Measurements from ENCODE around the gene NFIB. TPM values are rescaled to one million over a fixed set of nuclear protein-coding genes. Genes with fewer than 3 reads are reported as not detected.

The NFIB gene
- total RNA-seq, 1 experiment from 2014 or later = 12.5 TPM

DNA sequence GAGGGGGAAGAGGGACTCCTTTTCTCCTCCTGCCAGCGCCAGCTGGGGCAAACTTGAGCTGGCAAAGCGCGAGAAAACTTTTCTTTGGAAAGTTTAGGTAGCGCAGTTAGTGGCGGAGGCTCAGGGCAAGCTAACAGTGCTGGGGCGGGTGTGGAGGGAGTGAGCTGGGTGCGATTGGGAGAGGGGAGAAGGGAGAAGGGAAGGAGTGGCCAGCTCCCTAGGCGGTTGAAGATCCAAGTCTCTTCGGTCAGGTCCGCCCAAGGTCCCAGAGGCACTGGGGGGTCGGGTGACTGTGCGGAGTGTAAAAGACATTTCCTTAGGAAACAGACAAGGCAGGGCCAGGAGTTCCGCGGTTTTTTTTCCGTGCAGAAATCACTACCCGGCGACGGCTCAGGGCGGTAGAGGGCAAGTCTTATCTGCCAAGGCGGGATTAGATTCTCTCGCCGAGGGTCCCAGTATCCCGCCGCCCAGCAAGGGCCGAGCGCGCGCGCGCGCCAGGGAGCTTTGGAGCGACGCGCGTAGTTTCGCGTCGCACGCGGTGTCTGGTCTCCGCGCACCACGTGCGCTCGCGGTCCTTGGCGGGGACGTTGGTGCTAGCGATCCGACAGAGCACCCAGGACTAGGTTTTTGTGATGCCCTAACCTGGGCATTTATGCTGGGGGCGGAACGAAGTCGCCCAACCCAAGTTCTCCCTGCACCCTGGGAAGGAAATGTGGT lies 33.6 kb upstream of the NFIB start (continued):
- TF ChIP-seq FOXJ3 (CRISPR knock-in tag; IDR thresholded peaks at IDR 0.05; ENCODE audit: borderline replicate concordance) = no peak

DNA sequence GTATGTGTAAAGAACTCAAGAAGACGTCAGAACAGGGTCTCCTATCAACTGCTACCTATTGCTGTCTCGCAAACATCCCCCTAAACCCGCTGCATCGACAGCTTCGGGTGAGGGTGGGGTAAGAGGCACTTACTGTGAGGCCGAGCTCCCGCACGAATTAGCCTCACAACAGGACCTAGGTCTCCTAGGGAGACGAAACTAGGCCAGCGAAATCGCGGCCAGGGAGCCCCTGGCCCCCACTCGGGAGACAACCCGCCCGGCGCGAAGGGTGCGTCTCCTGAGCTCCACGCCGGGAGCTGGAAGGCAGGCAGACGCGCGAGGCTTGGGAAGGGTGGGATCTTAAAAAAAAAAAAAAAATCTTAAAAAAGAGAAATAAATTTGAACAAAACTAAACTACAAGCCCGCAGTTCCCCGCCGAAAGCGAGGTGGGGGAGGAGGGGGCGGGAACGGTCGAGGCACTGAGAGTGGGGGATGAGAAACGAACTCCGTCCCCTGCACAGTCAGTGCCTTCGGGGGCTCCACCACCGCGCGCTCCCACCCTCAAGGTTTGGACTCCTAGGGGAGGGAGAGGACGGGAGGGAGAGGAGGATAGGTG lies 33.0 kb upstream of the NFIB start:
- no peak for TF ChIP-seq TEAD4 (CRISPR knock-in tag; IDR thresholded peaks at IDR 0.05)
- TF ChIP-seq, protein P1, sequence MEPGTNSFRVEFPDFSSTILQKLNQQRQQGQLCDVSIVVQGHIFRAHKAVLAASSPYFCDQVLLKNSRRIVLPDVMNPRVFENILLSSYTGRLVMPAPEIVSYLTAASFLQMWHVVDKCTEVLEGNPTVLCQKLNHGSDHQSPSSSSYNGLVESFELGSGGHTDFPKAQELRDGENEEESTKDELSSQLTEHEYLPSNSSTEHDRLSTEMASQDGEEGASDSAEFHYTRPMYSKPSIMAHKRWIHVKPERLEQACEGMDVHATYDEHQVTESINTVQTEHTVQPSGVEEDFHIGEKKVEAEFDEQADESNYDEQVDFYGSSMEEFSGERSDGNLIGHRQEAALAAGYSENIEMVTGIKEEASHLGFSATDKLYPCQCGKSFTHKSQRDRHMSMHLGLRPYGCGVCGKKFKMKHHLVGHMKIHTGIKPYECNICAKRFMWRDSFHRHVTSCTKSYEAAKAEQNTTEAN (CRISPR knock-in tag; IDR thresholded peaks at IDR 0.05) = no peak
- no peak for TF ChIP-seq TEAD1 (CRISPR knock-in tag; IDR thresholded peaks at IDR 0.05)
- TF ChIP-seq, protein P2, sequence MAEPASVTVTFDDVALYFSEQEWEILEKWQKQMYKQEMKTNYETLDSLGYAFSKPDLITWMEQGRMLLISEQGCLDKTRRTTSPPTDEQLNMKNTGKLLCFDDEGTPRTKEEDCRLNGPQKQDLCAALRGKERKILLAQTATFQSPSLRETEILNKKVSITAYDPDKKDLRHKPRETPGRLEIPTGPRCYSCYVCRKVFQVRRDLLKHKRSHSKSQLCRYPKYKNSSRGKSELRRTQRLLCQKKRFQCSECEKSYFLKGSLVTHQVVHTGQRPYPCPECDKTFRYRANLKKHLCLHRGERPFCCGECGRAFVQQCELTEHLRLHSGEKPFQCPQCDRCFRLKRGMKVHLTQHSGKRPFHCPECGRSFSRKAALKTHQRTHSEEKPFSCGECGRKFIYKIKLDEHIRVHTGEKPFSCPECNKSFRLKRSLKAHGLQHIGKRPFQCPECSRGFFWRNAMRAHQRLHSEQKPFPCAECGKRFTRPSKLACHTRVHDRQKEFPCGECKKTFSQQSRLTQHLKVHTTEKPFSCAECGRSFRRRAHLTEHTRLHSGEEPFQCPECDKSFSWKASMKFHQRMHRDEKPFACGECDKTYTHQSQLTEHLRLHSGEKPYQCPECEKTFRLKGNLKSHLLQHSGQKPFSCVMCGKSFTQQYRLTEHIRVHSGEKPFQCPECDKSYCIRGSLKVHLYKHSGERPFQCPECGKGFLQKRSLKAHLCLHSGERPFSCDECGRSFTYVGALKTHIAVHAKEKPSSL (CRISPR knock-in tag; conservative IDR thresholded peaks at IDR 0.05) = no peak
- 0 out of 2 replicates have a peak, but pooled peaks have one; percentile 57 for TF ChIP-seq KAT7 (CRISPR knock-in tag; IDR thresholded peaks at IDR 0.05; ENCODE audit: borderline replicate concordance)
- TF ChIP-seq CBFB (CRISPR knock-in tag; IDR thresholded peaks at IDR 0.05; ENCODE audit: low read depth) = no peak
- DNase-seq (ENCODE audit: low spot score) (peak; percentile 50), ATAC-seq (peak; percentile 9)
- Mint-ChIP-seq H3K36me3 (no peaks in the 10 kb centered on the region), H3K27ac (peak overlapping the region; percentile 89), H3K4me3 (no peak overlapping the region), H3K4me1 (peaks cover 47% of the 10 kb centered on the region), H3K27me3 (ENCODE audit: low read depth) (peaks cover 46% of the 10 kb centered on the region), H3K9me3 (no peaks in the 10 kb centered on the region)
- ChIA-PET CTCF (interaction anchor here (0.5 to 1.3 kb wide), 5 partner anchors 21 to 87 kb away, joined by 3 to 4 read pairs (median 3); no protein-coding TSS in a partner anchor), POLR2A (interaction anchor here (0.6 to 2.0 kb wide), 6 partner anchors 10 to 425 kb away, joined by 3 to 9 read pairs (median 4); no protein-coding TSS in a partner anchor)

DNA sequence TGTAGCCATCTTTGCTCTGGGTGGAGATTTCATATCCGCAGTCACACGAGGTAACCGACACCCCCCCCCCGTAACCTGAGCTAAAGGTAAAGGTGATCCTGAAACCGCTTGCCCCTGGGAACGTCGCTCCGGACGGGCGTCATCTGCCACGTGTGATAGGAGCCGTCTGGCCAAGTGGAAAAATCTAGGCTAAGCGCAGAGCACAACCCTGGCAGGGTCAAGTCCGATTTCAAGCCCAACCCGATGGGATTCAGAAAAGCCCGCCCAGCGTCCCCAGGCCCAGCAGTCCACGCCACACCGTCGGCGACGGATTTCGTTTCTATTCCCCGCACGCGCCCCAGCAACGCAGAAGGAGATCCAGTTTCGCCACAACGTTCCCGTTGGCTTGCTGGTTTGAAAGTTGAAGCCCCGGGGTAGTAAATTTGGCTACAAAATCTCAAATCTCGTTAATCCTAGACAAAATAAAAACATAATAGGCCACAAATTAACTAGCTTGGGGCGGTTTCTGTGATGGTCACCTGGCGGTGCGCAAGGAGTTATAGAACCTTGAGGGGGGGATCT lies 32.4 kb upstream of the NFIB start:
- peak; percentile 2; the same call in 1 of the 2 replicates for ATAC-seq
- H3K4me1 Mint-ChIP-seq = peaks cover 48% of the 10 kb centered on the region
- peak; percentile 59 for DNase-seq (ENCODE audit: low spot score)
- H3K27ac Mint-ChIP-seq = peak overlapping the region; percentile 89
- TF ChIP-seq, protein P3, sequence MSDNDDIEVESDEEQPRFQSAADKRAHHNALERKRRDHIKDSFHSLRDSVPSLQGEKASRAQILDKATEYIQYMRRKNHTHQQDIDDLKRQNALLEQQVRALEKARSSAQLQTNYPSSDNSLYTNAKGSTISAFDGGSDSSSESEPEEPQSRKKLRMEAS (CRISPR knock-in tag; IDR thresholded peaks at IDR 0.05) = peak; percentile 71
- TF ChIP-seq, protein P4, sequence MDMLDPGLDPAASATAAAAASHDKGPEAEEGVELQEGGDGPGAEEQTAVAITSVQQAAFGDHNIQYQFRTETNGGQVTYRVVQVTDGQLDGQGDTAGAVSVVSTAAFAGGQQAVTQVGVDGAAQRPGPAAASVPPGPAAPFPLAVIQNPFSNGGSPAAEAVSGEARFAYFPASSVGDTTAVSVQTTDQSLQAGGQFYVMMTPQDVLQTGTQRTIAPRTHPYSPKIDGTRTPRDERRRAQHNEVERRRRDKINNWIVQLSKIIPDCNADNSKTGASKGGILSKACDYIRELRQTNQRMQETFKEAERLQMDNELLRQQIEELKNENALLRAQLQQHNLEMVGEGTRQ (CRISPR knock-in tag; IDR thresholded peaks at IDR 0.05) = peak; percentile 64
- TF ChIP-seq NFE2L1 (CRISPR knock-in tag; IDR thresholded peaks at IDR 0.05) (0 out of 2 replicates have a peak, but pooled peaks have one; percentile 10), FOXP1 (CRISPR knock-in tag; IDR thresholded peaks at IDR 0.05; ENCODE audit: borderline replicate concordance) (0 out of 2 replicates have a peak, but pooled peaks have one; percentile 45), OVOL2 (CRISPR knock-in tag; IDR thresholded peaks at IDR 0.05; ENCODE audit: borderline replicate concordance) (no peak), RORB (CRISPR knock-in tag; IDR thresholded peaks at IDR 0.05) (no peak)
- TF ChIP-seq, protein P5, sequence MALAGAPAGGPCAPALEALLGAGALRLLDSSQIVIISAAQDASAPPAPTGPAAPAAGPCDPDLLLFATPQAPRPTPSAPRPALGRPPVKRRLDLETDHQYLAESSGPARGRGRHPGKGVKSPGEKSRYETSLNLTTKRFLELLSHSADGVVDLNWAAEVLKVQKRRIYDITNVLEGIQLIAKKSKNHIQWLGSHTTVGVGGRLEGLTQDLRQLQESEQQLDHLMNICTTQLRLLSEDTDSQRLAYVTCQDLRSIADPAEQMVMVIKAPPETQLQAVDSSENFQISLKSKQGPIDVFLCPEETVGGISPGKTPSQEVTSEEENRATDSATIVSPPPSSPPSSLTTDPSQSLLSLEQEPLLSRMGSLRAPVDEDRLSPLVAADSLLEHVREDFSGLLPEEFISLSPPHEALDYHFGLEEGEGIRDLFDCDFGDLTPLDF (CRISPR knock-in tag; IDR thresholded peaks at IDR 0.05) = no peak
- TF ChIP-seq, protein P6, sequence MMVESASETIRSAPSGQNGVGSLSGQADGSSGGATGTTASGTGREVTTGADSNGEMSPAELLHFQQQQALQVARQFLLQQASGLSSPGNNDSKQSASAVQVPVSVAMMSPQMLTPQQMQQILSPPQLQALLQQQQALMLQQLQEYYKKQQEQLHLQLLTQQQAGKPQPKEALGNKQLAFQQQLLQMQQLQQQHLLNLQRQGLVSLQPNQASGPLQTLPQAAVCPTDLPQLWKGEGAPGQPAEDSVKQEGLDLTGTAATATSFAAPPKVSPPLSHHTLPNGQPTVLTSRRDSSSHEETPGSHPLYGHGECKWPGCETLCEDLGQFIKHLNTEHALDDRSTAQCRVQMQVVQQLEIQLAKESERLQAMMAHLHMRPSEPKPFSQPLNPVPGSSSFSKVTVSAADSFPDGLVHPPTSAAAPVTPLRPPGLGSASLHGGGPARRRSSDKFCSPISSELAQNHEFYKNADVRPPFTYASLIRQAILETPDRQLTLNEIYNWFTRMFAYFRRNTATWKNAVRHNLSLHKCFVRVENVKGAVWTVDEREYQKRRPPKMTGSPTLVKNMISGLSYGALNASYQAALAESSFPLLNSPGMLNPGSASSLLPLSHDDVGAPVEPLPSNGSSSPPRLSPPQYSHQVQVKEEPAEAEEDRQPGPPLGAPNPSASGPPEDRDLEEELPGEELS (CRISPR knock-in tag; IDR thresholded peaks at IDR 0.05) = peak; percentile 55; the same call in 1 of the 2 replicates
- peaks cover 40% of the 10 kb centered on the region for H3K27me3 Mint-ChIP-seq (ENCODE audit: low read depth)
- no peaks in the 10 kb centered on the region for H3K36me3 Mint-ChIP-seq
- no peak overlapping the region for H3K4me3 Mint-ChIP-seq
- CTCF ChIA-PET = interaction anchor here (0.5 to 1.2 kb wide), 3 partner anchors 20 to 36 kb away, joined by 3 to 4 read pairs (median 3); no protein-coding TSS in a partner anchor
- POLR2A ChIA-PET = interaction anchor here (0.6 to 2.0 kb wide), 10 partner anchors 10 to 425 kb away, joined by 3 to 9 read pairs (median 4); no protein-coding TSS in a partner anchor
- H3K9me3 Mint-ChIP-seq = no peaks in the 10 kb centered on the region
